SU-DHL-6 (cell line): ENCODE measurements around the gene TGFBRAP1.

Experiments
- CTCF ChIP-seq: fragments of 200-600 bp; sonication (generic); IDR thresholded peaks from one replicate; pipeline ENCODE4 v1.5.1; 2017; ENCODE audit warnings: antibody characterized with exemption, mild to moderate bottlenecking, low read length, moderate library complexity; ENCODE audit not compliant: insufficient read depth, poor library complexity, severe bottlenecking
- EZH2phosphoT487 ChIP-seq: fragments of 200-600 bp; sonication (generic), shearing (Covaris generic); conservative IDR thresholded peaks from 2 replicates; pipeline ENCODE4 v1.6.1; 2018; ENCODE audit warnings: mild to moderate bottlenecking, antibody characterized with exemption, low read length, moderate library complexity, mixed read lengths

- TF ChIP-seq CTCF (no peak), EZH2phosphoT487 (no peak)
These were observed 14.2 kb downstream of the TGFBRAP1 start for GRCh38 chr2:105315314-105315713.
